ENCODE results near the gene CD9.

CD9 gene

GRCh38 chr12:6221146-6221545, 20.9 kb downstream of the CD9 start:
- no peak for DNase-seq (ENCODE audit: low read depth, low spot score)

- DNase-seq (ENCODE audit: low read depth, low spot score) = peak; percentile 44
These were observed 22.0 kb downstream of the CD9 start for GRCh38 chr12:6222078-6222654.

GRCh38 chr12:6223545-6223944, 23.3 kb downstream of the CD9 start:
- no peak for DNase-seq (ENCODE audit: low read depth, low spot score)

- no peak for DNase-seq (ENCODE audit: low read depth, low spot score)
These were observed 24.4 kb downstream of the CD9 start for GRCh38 chr12:6224550-6224949.

GRCh38 chr12:6225630-6226001, 25.4 kb downstream of the CD9 start:
- DNase-seq (ENCODE audit: low read depth, low spot score) = no peak

- DNase-seq (ENCODE audit: low read depth, low spot score) = no peak
These were observed 25.9 kb downstream of the CD9 start for GRCh38 chr12:6226002-6226678.

- peak; percentile 39 for DNase-seq (ENCODE audit: low read depth, low spot score)
These were observed 26.5 kb downstream of the CD9 start for GRCh38 chr12:6226679-6227051.

- DNase-seq (ENCODE audit: low read depth, low spot score) = no peak
These were observed 28.5 kb downstream of the CD9 start for GRCh38 chr12:6228535-6229223.

GRCh38 chr12:6229224-6230218, 29.3 kb downstream of the CD9 start:
- DNase-seq (ENCODE audit: low read depth, low spot score) = peak; percentile 73

GRCh38 chr12:6230321-6231110, 30.3 kb downstream of the CD9 start:
- DNase-seq (ENCODE audit: low read depth, low spot score) = no peak

- no peak for DNase-seq (ENCODE audit: low read depth, low spot score)
These were observed 31.4 kb downstream of the CD9 start for GRCh38 chr12:6231359-6232268.

GRCh38 chr12:6233121-6233971, 33.1 kb downstream of the CD9 start:
- no peak for DNase-seq (ENCODE audit: low read depth, low spot score)

GRCh38 chr12:6234214-6234613, 34.0 kb downstream of the CD9 start:
- DNase-seq (ENCODE audit: low read depth, low spot score) = no peak

- DNase-seq (ENCODE audit: low read depth, low spot score) = no peak
These were observed 34.7 kb downstream of the CD9 start for GRCh38 chr12:6234906-6235305.

GRCh38 chr12:6235499-6235898, 35.3 kb downstream of the CD9 start:
- peak; percentile 89 for DNase-seq (ENCODE audit: low read depth, low spot score)

GRCh38 chr12:6235906-6236640, 35.9 kb downstream of the CD9 start:
- DNase-seq (ENCODE audit: low read depth, low spot score) = no peak

GRCh38 chr12:6236641-6236940, 36.4 kb downstream of the CD9 start:
- no peak for DNase-seq (ENCODE audit: low read depth, low spot score)

- no peak for DNase-seq (ENCODE audit: low read depth, low spot score)
These were observed 37.6 kb downstream of the CD9 start for GRCh38 chr12:6237830-6238229.

- DNase-seq (ENCODE audit: low read depth, low spot score) = no peak
These were observed 38.7 kb downstream of the CD9 start for GRCh38 chr12:6238875-6239274.
